RWPE2 (cell line): ENCODE results near the gene SOX30.

Experiments used
- ATAC-seq: fragments of 200-7000 bp; cut with Tn5 transposase; 3 replicates; pipeline ENCODE4 v1.9.1; 2021; ENCODE audit warnings: low read depth
- DNase-seq: peaks from one replicate; pipeline ENCODE4 v3.0.0-alpha.2; 2020; ENCODE audit warnings: low spot score
- H3K27ac ChIP-seq: fragments of 450-650 bp; 2 replicates; pipeline ENCODE4 v1.5.1; 2017; ENCODE audit warnings: mild to moderate bottlenecking; ENCODE audit not compliant: poor library complexity, severe bottlenecking
- H3K27me3 ChIP-seq: fragments of 250-450 bp; sonication (Bioruptor Pico); 2 replicates; pipeline ENCODE4 v1.5.1; 2021; ENCODE audit warnings: mild to moderate bottlenecking, moderate library complexity; ENCODE audit not compliant: insufficient read depth, poor library complexity, severe bottlenecking
- H3K36me3 ChIP-seq: fragments of 250-450 bp; sonication (Bioruptor Pico); 2 replicates; pipeline ENCODE4 v1.5.1; 2020; ENCODE audit warnings: low read depth, mild to moderate bottlenecking, moderate library complexity
- H3K4me1 ChIP-seq: fragments of 250-450 bp; sonication (Bioruptor Pico); 2 replicates; pipeline ENCODE4 v1.5.1; 2021; ENCODE audit warnings: mild to moderate bottlenecking, moderate library complexity; ENCODE audit not compliant: insufficient read depth, poor library complexity, severe bottlenecking
- H3K4me3 ChIP-seq: fragments of 250-450 bp; sonication (Bioruptor Pico); 2 replicates; pipeline ENCODE4 v1.5.1; 2021; ENCODE audit warnings: mild to moderate bottlenecking, moderate library complexity; ENCODE audit not compliant: severe bottlenecking
- H3K9me3 ChIP-seq: fragments of 250-450 bp; sonication (Bioruptor Pico); 2 replicates; pipeline ENCODE4 v1.5.1; 2021; ENCODE audit warnings: mild to moderate bottlenecking, moderate library complexity; ENCODE audit not compliant: severe bottlenecking
- CTCF ChIP-seq: fragments of 450-650 bp; IDR thresholded peaks from one replicate; pipeline ENCODE4 v1.5.1; 2017; ENCODE audit warnings: mild to moderate bottlenecking, moderate library complexity; ENCODE audit not compliant: poor library complexity, severe bottlenecking

Gene SOX30

GRCh38 chr5:157670662-157671591 lies 18.7 kb upstream of the SOX30 start, which contains the start of gene C5orf52:
C5orf52 (plus strand) TSS chr5:157671533; CDS start chr5:157671615, 82 bp downstream.
- H3K27me3 ChIP-seq = no peaks in the 10 kb centered on the region
- ATAC-seq = peak; percentile 48
- no peak within 1 kb of the TSS for H3K27ac ChIP-seq
- TF ChIP-seq CTCF = no peak
- peak within 1 kb of the TSS; percentile 25 for H3K4me3 ChIP-seq
- DNase-seq = no peak
- H3K9me3 ChIP-seq = no peaks in the 10 kb centered on the region
- H3K36me3 ChIP-seq = no peaks in the 10 kb centered on the region
- H3K4me1 ChIP-seq = peaks cover 8% of the 10 kb centered on the region

- Histone ChIP-seq H3K27ac (no peak overlapping the region), H3K36me3 (no peaks in the 10 kb centered on the region), H3K27me3 (no peaks in the 10 kb centered on the region), H3K4me3 (no peak overlapping the region), H3K4me1 (peaks cover 8% of the 10 kb centered on the region), H3K9me3 (no peaks in the 10 kb centered on the region)
- TF ChIP-seq CTCF = no peak
- DNase-seq (no peak), ATAC-seq (no peak)
Observed at GRCh38 chr5:157669701-157670097, 17.5 kb upstream of the SOX30 start.

GRCh38 chr5:157668356-157668755 lies 16.1 kb upstream of the SOX30 start:
- H3K4me3 ChIP-seq = no peak overlapping the region
- H3K36me3 ChIP-seq = no peaks in the 10 kb centered on the region
- no peaks in the 10 kb centered on the region for H3K9me3 ChIP-seq
- H3K4me1 ChIP-seq = peaks cover 8% of the 10 kb centered on the region
- no peak overlapping the region for H3K27ac ChIP-seq
- ATAC-seq (no peak), DNase-seq (no peak)
- H3K27me3 ChIP-seq = no peaks in the 10 kb centered on the region
- no peak for TF ChIP-seq CTCF

- no peak overlapping the region for H3K27ac ChIP-seq
- peak; percentile 85 for ATAC-seq
- DNase-seq = no peak
- H3K27me3 ChIP-seq = no peaks in the 10 kb centered on the region
- peaks cover 4% of the 10 kb centered on the region for H3K4me1 ChIP-seq
- no peak overlapping the region for H3K4me3 ChIP-seq
- no peaks in the 10 kb centered on the region for H3K9me3 ChIP-seq
- TF ChIP-seq CTCF = no peak
- H3K36me3 ChIP-seq = no peaks in the 10 kb centered on the region
Observed at GRCh38 chr5:157665467-157666070, 13.3 kb upstream of the SOX30 start.
